Nephron progenitor cell (in vitro differentiated cells): ENCODE results near the gene EPHB1.

Experiments
- DNase-seq: peaks from one replicate; pipeline ENCODE4 v3.0.0; 2021
- H3K27ac Mint-ChIP-seq: 2 replicates; pipeline ENCODE4 v1.8.0; 2021; ENCODE audit warnings: mild to moderate bottlenecking, moderate library complexity, mixed read lengths
- H3K27me3 Mint-ChIP-seq: 2 replicates; pipeline ENCODE4 v1.8.0; 2021; ENCODE audit warnings: mild to moderate bottlenecking, low read depth, mixed read lengths; ENCODE audit not compliant: poor library complexity
- H3K36me3 Mint-ChIP-seq: 2 replicates; pipeline ENCODE4 v1.8.0; 2021; ENCODE audit warnings: low read depth, mixed read lengths
- H3K4me1 Mint-ChIP-seq: 2 replicates; pipeline ENCODE4 v1.8.0; 2021; ENCODE audit warnings: mixed read lengths
- H3K4me3 Mint-ChIP-seq: 2 replicates; pipeline ENCODE4 v1.8.0; 2021; ENCODE audit warnings: mild to moderate bottlenecking, moderate library complexity, mixed read lengths
- H3K9me3 Mint-ChIP-seq: 2 replicates; pipeline ENCODE4 v1.8.0; 2021; ENCODE audit warnings: mild to moderate bottlenecking, moderate library complexity, mixed read lengths
- CTCF ChIP-seq: fragments of 200-600 bp; sonication (generic); IDR thresholded peaks from 2 replicates; pipeline ENCODE4 v1.5.0; 2021; ENCODE audit warnings: antibody characterized with exemption

Gene EPHB1

DNA sequence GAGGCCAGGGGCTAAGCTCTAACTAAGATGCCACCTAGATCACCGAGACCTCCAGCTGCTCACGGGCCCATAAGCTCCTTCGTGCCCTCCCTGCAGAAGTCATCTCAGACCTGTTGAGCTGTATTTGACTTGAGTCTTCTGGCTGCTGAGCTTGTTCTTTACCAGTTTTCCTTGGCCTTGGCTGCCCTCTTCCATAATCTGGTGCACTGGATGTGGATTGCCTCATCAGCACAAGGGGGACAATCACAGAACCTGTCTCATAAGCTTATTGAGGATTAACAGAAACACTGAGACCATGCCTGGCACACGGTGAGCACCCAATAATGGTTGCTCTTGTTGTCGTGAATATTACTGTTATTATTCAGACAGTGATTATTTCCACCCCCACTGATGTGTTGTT, 101.1 kb downstream of the EPHB1 start:
- H3K9me3 Mint-ChIP-seq = no peaks in the 10 kb centered on the region
- H3K36me3 Mint-ChIP-seq = no peaks in the 10 kb centered on the region
- peaks cover 18% of the 10 kb centered on the region for H3K4me1 Mint-ChIP-seq
- no peak overlapping the region for H3K4me3 Mint-ChIP-seq
- H3K27ac Mint-ChIP-seq = no peak overlapping the region
- TF ChIP-seq CTCF = no peak
- DNase-seq = no peak
- H3K27me3 Mint-ChIP-seq = peaks cover 23% of the 10 kb centered on the region

DNA sequence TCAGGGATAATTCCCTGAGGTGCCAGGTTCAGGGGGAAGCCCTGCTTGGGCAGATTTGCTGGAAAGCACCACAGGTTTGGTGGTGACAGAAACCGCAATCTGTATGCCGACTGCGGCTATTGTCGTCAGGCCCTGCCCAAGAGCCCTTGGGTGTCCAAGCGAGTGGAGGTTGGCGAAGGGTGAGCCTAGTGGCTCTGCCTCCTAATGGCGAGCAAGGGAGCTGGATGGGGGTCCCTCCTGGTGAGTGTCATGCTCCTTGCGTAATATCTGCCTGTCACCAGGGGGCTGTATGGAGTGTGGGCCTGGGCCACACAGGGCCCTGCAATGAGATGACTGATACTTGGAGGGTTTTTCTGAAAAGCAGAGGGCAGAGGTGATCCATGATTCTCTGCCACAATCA, 101.6 kb downstream of the EPHB1 start:
- TF ChIP-seq CTCF = no peak
- Mint-ChIP-seq H3K4me1 (peaks cover 18% of the 10 kb centered on the region), H3K27me3 (peaks cover 25% of the 10 kb centered on the region), H3K36me3 (no peaks in the 10 kb centered on the region), H3K4me3 (no peak overlapping the region), H3K9me3 (no peaks in the 10 kb centered on the region), H3K27ac (no peak overlapping the region)
- DNase-seq = no peak

DNA sequence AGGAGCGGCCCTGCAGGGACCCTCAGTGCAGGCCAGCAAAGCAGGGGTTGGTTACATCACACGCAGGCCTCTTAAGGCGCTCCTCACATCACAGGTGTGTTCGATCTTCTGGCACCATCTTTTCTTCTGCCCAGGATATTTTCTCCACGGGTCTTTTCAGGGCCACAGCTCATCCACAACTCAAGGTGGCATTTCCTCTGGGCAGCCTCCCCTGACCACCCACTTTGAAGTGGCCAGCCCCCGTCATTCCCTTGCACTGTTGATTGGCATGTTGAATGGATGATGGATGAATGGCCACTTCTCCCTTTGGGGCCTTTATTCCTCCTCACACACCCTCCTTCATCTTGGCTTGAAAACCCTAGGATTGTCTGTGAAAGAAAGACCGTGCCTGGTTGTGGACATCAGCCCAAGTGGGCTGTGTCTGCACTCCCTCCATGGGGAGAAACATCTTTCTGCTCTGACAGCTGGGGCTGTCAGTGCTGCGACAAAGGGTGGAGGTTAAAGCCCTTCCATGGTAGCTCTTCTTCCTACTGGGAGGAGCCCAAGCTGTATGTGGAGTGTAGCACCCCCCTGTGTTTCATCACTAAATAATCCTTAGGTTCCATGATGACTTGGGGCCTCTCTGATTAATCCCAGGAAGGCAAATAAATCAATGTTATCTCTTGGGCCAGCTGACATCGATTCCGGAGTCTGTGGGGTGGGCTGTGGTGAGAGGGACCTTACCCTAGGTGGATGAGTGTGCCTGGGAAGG, 102.5 kb downstream of the EPHB1 start:
- Mint-ChIP-seq H3K9me3 (no peaks in the 10 kb centered on the region), H3K4me3 (no peak overlapping the region), H3K27ac (no peak overlapping the region), H3K36me3 (no peaks in the 10 kb centered on the region), H3K4me1 (peaks cover 13% of the 10 kb centered on the region), H3K27me3 (peaks cover 25% of the 10 kb centered on the region)
- DNase-seq = no peak
- no peak for TF ChIP-seq CTCF

DNA sequence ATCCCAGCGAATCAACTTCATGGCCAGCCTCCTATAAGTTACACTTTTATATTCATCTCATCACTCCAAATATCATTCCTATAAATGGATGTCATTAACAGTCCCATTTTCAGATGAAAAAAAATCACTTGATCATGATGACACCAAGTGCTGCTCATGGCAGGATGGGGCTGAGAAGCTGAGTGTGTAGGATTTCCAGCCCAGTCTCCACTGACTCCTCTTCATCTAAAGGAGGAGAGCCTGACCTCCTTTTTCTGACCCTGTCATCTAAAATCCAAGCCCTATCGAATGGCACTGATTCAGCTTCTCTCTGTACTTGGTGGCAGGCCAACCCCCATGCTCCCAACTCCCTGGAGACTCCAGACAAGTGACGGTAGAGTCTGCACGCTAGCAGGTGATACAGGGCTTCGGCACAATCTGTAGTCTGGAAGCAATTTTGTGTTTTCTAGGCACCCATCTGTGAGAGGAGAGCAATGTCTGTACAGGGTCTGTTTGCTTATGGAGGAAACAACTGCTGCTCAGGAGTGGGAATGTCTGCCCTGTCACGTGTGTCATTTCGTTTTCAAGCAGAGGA, 103.2 kb downstream of the EPHB1 start:
- H3K9me3 Mint-ChIP-seq = no peaks in the 10 kb centered on the region
- H3K4me3 Mint-ChIP-seq = no peak overlapping the region
- DNase-seq = no peak
- H3K4me1 Mint-ChIP-seq = peaks cover 6% of the 10 kb centered on the region
- no peak overlapping the region for H3K27ac Mint-ChIP-seq
- peaks cover 25% of the 10 kb centered on the region for H3K27me3 Mint-ChIP-seq
- TF ChIP-seq CTCF = no peak
- no peaks in the 10 kb centered on the region for H3K36me3 Mint-ChIP-seq

- no peak overlapping the region for H3K4me3 Mint-ChIP-seq
- DNase-seq = no peak
- H3K27ac Mint-ChIP-seq = no peak overlapping the region
- no peak for TF ChIP-seq CTCF
- no peaks in the 10 kb centered on the region for H3K36me3 Mint-ChIP-seq
- H3K27me3 Mint-ChIP-seq = peaks cover 22% of the 10 kb centered on the region
- H3K4me1 Mint-ChIP-seq = peaks cover 9% of the 10 kb centered on the region
- no peaks in the 10 kb centered on the region for H3K9me3 Mint-ChIP-seq
Measured at GRCh38 chr3:134899786-134900185, 104.7 kb downstream of the EPHB1 start.

DNA sequence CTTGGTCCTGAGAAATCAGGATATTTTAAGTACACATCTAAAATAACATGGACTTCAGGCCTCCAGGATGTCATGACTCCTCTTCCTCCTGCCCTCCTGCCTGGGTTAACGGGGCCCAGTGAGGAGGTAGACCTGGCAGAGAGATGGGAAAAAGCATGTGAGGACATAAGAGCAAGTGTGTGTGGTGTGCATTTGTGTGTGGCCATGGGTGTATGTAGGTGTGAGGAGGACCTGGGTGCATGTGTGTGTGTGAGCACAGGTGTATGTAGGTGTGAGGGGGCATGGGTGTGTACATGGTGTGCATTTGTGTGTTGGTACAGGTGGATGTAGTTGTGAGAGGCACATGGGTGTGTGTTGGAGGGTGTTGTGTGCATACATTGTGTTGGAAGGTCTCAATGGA, 105.4 kb downstream of the EPHB1 start:
- H3K27me3 Mint-ChIP-seq = peaks cover 23% of the 10 kb centered on the region

More for the DNA sequence above, 105.4 kb downstream of the EPHB1 start:
- Mint-ChIP-seq H3K36me3 (no peaks in the 10 kb centered on the region), H3K27ac (no peak overlapping the region), H3K9me3 (no peaks in the 10 kb centered on the region), H3K4me1 (peaks cover 9% of the 10 kb centered on the region), H3K4me3 (no peak overlapping the region)
- DNase-seq = no peak
- TF ChIP-seq CTCF = no peak
